ENCODE measurements around the gene SLC26A11. TPM values are rescaled to one million over a fixed set of nuclear protein-coding genes. Genes with fewer than 3 reads are reported as not detected.
"Not testable (repeated sequence)": the region's sequence is repeated elsewhere in the genome, so short reads cannot be mapped to it uniquely, and the experiment has no call there.

The SLC26A11 gene
- total RNA-seq, 4 donors from 2014 or later, result 7.9 to 19.7 (median 13.7) TPM

DNA sequence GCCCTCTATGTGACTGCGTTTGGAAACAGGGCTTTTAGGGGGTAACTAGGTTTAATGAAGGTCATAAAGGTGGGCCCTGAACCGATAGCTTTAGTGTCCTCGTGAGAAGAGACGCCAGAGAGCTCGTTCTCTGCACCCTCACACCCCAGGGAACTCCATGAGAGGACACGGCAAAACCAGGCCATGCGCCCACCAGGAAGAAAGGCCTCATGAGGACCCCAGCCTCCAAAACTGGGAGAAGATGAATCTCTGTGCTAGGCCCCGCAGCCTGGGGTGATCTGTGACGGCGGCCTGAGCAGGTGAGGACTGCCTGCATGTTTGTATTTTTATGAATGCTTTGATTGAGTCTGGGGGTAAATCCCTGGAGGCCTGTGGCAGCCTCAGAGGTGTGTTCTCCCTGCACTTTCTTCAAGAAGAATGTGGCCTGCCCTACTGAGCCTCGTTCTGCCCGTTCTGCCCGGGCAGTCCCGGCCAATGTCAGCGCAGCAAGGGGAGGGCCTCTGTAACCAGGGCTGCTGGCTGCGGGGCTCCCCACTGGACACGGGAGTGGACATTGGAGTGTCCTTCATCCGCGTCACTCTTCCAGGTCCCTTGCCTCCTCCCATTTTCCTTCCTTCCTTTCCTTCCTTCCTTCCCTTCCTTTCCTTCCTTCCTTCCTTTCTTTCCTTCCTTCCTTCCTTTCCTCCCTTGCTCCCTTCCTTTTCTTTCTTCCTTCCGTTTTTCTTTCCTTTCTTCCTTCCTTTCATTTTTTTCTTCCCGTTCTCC is 33.6 kb downstream of the SLC26A11 start:
- H3K27ac ChIP-seq, result peak overlapping the region in 1 of 4 donors; percentile 65
- peaks cover 0 to 49% of the 10 kb centered on the region in 2 donors for H3K36me3 ChIP-seq
- no peak for TF ChIP-seq EP300 (IDR thresholded peaks at IDR 0.05)
- no peak for TF ChIP-seq POLR2A (IDR thresholded peaks at IDR 0.05)
- TF ChIP-seq, protein P1, sequence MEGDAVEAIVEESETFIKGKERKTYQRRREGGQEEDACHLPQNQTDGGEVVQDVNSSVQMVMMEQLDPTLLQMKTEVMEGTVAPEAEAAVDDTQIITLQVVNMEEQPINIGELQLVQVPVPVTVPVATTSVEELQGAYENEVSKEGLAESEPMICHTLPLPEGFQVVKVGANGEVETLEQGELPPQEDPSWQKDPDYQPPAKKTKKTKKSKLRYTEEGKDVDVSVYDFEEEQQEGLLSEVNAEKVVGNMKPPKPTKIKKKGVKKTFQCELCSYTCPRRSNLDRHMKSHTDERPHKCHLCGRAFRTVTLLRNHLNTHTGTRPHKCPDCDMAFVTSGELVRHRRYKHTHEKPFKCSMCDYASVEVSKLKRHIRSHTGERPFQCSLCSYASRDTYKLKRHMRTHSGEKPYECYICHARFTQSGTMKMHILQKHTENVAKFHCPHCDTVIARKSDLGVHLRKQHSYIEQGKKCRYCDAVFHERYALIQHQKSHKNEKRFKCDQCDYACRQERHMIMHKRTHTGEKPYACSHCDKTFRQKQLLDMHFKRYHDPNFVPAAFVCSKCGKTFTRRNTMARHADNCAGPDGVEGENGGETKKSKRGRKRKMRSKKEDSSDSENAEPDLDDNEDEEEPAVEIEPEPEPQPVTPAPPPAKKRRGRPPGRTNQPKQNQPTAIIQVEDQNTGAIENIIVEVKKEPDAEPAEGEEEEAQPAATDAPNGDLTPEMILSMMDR (IDR thresholded peaks at IDR 0.05), result no peak
- TF ChIP-seq POLR2AphosphoS5 (IDR thresholded peaks at IDR 0.05), result no peak

DNA sequence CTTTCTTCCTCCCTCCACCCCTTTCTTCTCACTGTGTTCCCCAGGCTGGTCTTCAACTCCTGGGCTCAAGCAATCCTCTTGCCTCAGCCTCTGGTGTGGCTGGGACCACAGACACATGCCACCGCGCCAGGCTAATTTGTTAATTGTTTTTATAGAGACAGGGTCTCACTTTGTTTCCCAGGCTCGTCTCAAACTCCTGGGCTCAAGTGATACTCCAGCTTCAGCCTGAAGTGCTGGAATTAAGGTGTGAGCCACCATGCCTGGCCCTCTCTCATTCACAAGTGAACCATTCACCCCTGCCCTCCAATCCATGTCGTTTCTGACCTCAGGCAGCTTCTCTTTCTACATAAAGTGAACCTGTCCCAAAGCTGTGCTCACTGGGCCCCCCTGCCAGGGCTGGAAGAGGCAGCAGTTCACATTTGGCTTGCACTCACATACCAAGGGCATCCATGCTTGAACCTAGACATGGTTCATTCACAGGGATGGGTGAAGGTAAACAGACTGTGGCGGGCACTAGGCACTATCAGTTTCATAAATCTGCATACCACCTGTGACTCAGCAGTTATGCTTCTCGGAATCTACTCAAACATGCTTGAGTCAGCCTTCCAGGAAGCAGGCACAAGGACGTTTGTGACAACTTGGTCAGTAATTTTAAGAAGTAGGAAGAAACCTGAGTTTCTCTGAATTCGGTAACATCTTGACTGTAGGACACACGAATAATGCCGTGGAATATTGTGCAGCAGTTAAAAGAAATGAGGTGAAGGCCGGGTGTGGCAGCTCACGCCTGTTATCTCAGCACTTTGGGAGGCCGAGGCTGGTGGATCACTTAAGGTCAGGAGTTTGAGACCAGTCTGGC is 34.4 kb downstream of the SLC26A11 start:
- peak; percentile 28 for ATAC-seq
- H3K36me3 ChIP-seq, result peaks cover 0 to 41% of the 10 kb centered on the region in 2 donors
- H3K27me3 ChIP-seq, result no peaks in the 10 kb centered on the region
- TF ChIP-seq POLR2AphosphoS5 (IDR thresholded peaks at IDR 0.05), result peak; percentile 93
- TF ChIP-seq, protein P1 (IDR thresholded peaks at IDR 0.05), result no peak
- H3K4me1 ChIP-seq, result peaks cover 0 to 18% (median 4%) of the 10 kb centered on the region in 3 donors
- peak overlapping the region in 3 of 4 donors; percentile 54 to 70 (median 65) for H3K27ac ChIP-seq
- H3K4me3 ChIP-seq, result no peak overlapping the region
- WGBS, 2 donors (ENCODE audit: low coverage in 1 of 2), result 54 to 74% methylated on average over 8 to 9 of the region's 13 CpGs
- H3K9me3 ChIP-seq, result no peaks in the 10 kb centered on the region

More for the DNA sequence above, 33.6 kb downstream of the SLC26A11 start:
- H3K4me1 ChIP-seq, result peaks cover 0 to 14% (median 4%) of the 10 kb centered on the region in 3 donors
- no peaks in the 10 kb centered on the region for H3K9me3 ChIP-seq
- WGBS, 2 donors (ENCODE audit: low coverage in 1 of 2), result 84 to 85% methylated on average over 4 to 16 of the region's 21 CpGs
- ATAC-seq, result no peak
- no peaks in the 10 kb centered on the region for H3K27me3 ChIP-seq
- H3K4me3 ChIP-seq, result no peak overlapping the region

DNA sequence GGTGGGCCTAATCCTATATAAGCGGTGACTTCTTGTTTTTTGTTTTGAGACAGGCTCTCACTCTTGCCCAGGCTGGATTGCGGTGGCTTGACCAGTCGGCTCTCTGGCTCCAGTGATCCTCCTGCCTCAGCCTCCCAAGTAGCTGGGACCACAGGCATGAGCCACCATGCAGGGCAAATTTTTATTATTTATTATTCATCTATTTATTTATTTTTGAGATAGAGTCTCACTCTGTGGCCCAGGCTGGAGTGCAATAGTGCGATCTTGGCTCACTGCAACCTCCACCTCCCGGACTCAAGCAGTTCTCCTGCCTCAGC is 35.8 kb downstream of the SLC26A11 start:
- Histone ChIP-seq H3K4me1 (peaks cover 0 to 22% (median 4%) of the 10 kb centered on the region in 3 donors), H3K9me3 (no peaks in the 10 kb centered on the region), H3K4me3 (no peak overlapping the region), H3K27me3 (no peaks in the 10 kb centered on the region), H3K27ac (peak overlapping the region in 1 of 4 donors; percentile 26), H3K36me3 (peaks cover 0 to 30% of the 10 kb centered on the region in 2 donors)
- TF ChIP-seq POLR2AphosphoS5 (IDR thresholded peaks at IDR 0.05), result no peak
- no peak for TF ChIP-seq EP300 (IDR thresholded peaks at IDR 0.05)
- TF ChIP-seq POLR2A (IDR thresholded peaks at IDR 0.05), result no peak
- TF ChIP-seq, protein P1 (IDR thresholded peaks at IDR 0.05), result no peak
- no peak for ATAC-seq
- 93 to 100% methylated on average over 2 to 4 of the region's 5 CpGs for WGBS, 2 donors (ENCODE audit: low coverage in 1 of 2)

DNA sequence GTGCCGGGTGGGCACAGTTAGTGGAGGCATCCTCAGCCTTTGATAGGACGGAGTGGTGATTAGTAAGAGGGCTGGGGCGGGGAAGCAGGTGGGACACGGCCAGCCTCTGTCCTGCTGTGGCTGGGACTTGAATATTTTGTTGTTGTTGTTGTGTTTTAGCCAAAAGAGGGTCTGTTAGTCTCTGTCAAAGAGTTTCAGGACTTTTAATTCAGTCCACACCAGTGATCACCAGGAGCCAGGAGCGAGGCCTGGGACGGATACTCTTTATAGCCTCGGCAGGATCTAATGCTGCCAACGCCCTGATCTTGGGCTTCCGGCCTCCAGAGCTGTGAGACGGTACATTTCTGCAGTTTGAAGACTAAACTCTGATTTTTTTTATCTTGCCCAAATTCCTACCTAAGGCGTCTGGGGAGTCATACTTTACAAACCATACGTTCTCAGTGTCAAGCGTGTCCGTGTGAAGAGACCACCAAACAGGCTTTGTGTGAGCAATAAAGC is 37.5 kb downstream of the SLC26A11 start:
- ATAC-seq, result no peak
- 73 to 76% methylated on average over 11 of the region's 14 CpGs for WGBS, 2 donors (ENCODE audit: low coverage in 1 of 2)
- H3K27ac ChIP-seq, result peak overlapping the region in 1 of 4 donors; percentile 27

DNA sequence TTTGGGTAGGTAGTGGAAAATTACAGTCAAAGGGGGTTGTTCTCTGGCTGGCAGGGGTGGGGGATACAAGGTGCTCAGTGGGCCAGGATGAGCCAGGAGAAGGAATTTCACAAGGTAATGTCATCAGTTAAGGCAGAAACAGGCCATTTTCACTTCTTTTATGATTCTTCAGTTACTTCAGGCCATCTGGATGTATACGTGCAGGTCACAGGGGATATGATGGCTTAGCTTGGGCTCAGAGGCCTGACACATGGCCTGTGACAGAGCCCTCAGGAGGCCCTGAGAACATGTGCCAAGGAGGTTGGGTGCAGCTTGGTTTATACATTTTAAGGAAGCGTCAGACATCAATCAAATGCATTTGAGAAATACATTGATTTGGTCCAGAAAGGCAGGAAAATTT is 38.1 kb downstream of the SLC26A11 start:
- H3K27me3 ChIP-seq, H3K27ac ChIP-seq, H3K4me3 ChIP-seq, H3K9me3 ChIP-seq, H3K36me3 ChIP-seq, ATAC-seq: not testable (repeated sequence)
- peaks cover 2 to 41% (median 21%) of the 10 kb centered on the region in 3 donors for H3K4me1 ChIP-seq
- 86 to 94% methylated on average over 2 of the region's 2 CpGs for WGBS, 2 donors (ENCODE audit: low coverage in 1 of 2)

More for the DNA sequence above, 37.5 kb downstream of the SLC26A11 start:
- TF ChIP-seq POLR2A (IDR thresholded peaks at IDR 0.05), result no peak
- TF ChIP-seq, protein P1 (IDR thresholded peaks at IDR 0.05), result no peak
- TF ChIP-seq POLR2AphosphoS5 (IDR thresholded peaks at IDR 0.05), result no peak
- TF ChIP-seq EP300 (IDR thresholded peaks at IDR 0.05), result no peak
- H3K9me3 ChIP-seq, result no peaks in the 10 kb centered on the region
- H3K27me3 ChIP-seq, result no peaks in the 10 kb centered on the region
- peaks cover 2 to 36% (median 16%) of the 10 kb centered on the region in 3 donors for H3K4me1 ChIP-seq
- peaks cover 0 to 13% of the 10 kb centered on the region in 2 donors for H3K36me3 ChIP-seq
- H3K4me3 ChIP-seq, result no peak overlapping the region

All from gastroesophageal sphincter (tissue), 4 donors.